Breast epithelium (tissue), 4 donors: Measurements from ENCODE around the gene FCER1G. TPM values are rescaled to one million over a fixed set of nuclear protein-coding genes. Genes with fewer than 3 reads are reported as not detected.

Experiments
- DNase-seq, 2 donors: peaks; one replicate each; pipeline ENCODE4 v3.0.0-alpha.2; 2019; ENCODE audit warnings: low spot score in 2 of 2
- H3K27ac ChIP-seq, 2 donors: fragments of 200-600 bp; sonication (generic) in 1 of 2; one replicate each; pipeline ENCODE4 v1.5.1; 2016 to 2019; ENCODE audit warnings: mild to moderate bottlenecking in 1 of 2
- H3K27me3 ChIP-seq, 2 donors: fragments of 200-600 bp; sonication (generic) in 1 of 2; one replicate each; pipeline versions ENCODE4 v1.5.1 to v1.6.0; 2017 to 2019; ENCODE audit warnings: control low read depth in 1 of 2, mild to moderate bottlenecking in 1 of 2
- H3K36me3 ChIP-seq: fragments of 200-600 bp; one replicate; pipeline ENCODE4 v1.5.1; 2019
- H3K4me1 ChIP-seq, 2 donors: fragments of 200-600 bp; sonication (generic); one replicate each; pipeline ENCODE4 v1.5.1; 2016 to 2019; ENCODE audit warnings: control low read depth in 1 of 2
- H3K4me3 ChIP-seq, 3 donors: fragments of 200-600 bp; sonication (generic); 1 replicate in 2 of 3; 2 replicates in 1 of 3; pipeline ENCODE4 v1.5.1; 2016 to 2019; ENCODE audit warnings: mild to moderate bottlenecking in 3 of 3, moderate library complexity in 2 of 3
- H3K9me3 ChIP-seq, 2 donors: fragments of 200-600 bp; sonication (generic) in 1 of 2; one replicate each; pipeline ENCODE4 v1.5.1; 2016 to 2019; ENCODE audit warnings: control low read depth in 1 of 2
- POLR2A ChIP-seq: fragments of 450-650 bp; IDR thresholded peaks from one replicate; pipeline ENCODE4 v1.6.1; 2016; ENCODE audit warnings: antibody characterized with exemption, mild to moderate bottlenecking, moderate library complexity
- POLR2AphosphoS5 ChIP-seq, 3 donors: sonication (generic); formaldehyde crosslinking; IDR thresholded peaks; one replicate each; pipeline ENCODE4 v1.6.1; 2017; ENCODE audit warnings: antibody characterized with exemption in 3 of 3
- intact Hi-C: fragments of 100-400 bp; cut with DNase I; formaldehyde crosslinking; loops from one replicate; pipeline ENCODE4 v1.15.1; 2023; ENCODE audit warnings: low total_unique reads
- total RNA-seq, 3 donors: library from RNA; depleted of rRNA; stranded (reverse); fragments of >200 nt; gene quantifications; one replicate each; pipeline ENCODE4 v1.1.0, GENCODE V29; 2016
- TF ChIP-seq, protein P1 (sequence below), 3 donors: fragments of 450-650 bp; IDR thresholded peaks; one replicate each; pipeline ENCODE4 v1.5.1; 2016 to 2017; ENCODE audit warnings: antibody characterized with exemption in 3 of 3, mild to moderate bottlenecking in 3 of 3, moderate library complexity in 3 of 3

Gene FCER1G
- total RNA-seq, 3 donors from 2014 or later, result 40.3 to 153 (median 70.1) TPM

DNA sequence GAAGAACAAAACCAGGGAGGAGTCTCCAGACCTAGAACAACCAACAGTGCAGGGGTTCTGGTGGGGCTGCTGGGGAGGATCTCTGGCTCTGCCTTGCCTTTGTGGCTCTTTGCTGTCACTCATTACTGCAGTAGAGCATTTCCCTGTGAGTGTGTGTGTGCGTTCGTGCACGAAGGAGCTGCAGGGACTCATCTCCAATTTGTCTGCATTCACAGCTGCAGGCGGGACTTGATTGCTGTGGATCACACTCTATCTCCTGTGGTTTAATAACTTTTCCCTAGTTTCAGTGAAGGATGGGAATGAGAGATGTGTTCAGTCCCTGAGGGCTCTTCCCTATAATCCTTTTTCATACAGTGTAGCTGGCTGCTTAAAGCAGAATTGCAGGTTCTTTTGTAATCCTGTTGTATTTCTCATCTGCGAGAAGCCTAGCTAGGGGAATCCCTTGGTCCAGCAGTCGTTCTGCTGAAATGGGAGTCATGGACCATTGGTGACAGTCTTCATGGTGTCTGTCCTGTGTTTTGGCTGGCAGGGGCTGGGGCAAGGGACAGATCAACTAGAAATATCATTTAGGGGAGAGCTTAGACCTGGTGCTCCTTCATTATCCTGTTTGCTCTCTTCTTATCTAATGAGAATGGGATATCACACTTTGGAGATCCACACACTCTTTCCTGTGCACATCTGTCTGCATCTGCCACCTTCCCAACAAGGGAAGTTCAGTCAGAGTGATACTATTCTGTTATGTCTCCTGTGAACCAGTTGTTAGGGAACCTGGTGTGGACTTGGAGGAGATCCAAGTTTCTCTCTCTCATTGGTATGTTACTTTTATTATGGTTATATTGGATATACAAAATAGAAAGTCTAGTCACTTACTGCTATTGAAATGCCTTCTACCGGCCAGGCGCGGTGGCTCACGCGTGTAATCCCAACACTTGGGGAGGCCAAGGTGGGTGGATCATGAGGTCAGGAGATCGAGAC, 46.5 kb downstream of the FCER1G start:
- Histone ChIP-seq H3K4me3 (no peak overlapping the region), H3K27me3 (peaks cover 0 to 16% of the 10 kb centered on the region in 2 donors), H3K4me1 (no peaks in the 10 kb centered on the region), H3K36me3 (no peaks in the 10 kb centered on the region), H3K9me3 (peaks cover 9 to 11% of the 10 kb centered on the region in 2 donors), H3K27ac (no peak overlapping the region)
- intact Hi-C loops, result no loop called here
- TF ChIP-seq POLR2A (no peak), POLR2AphosphoS5 (IDR thresholded peaks at IDR 0.05) (no peak)
- TF ChIP-seq, protein P1, sequence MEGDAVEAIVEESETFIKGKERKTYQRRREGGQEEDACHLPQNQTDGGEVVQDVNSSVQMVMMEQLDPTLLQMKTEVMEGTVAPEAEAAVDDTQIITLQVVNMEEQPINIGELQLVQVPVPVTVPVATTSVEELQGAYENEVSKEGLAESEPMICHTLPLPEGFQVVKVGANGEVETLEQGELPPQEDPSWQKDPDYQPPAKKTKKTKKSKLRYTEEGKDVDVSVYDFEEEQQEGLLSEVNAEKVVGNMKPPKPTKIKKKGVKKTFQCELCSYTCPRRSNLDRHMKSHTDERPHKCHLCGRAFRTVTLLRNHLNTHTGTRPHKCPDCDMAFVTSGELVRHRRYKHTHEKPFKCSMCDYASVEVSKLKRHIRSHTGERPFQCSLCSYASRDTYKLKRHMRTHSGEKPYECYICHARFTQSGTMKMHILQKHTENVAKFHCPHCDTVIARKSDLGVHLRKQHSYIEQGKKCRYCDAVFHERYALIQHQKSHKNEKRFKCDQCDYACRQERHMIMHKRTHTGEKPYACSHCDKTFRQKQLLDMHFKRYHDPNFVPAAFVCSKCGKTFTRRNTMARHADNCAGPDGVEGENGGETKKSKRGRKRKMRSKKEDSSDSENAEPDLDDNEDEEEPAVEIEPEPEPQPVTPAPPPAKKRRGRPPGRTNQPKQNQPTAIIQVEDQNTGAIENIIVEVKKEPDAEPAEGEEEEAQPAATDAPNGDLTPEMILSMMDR (IDR thresholded peaks at IDR 0.05), result no peak
- no peak for DNase-seq

GRCh38 chr1:161265305-161265704, 50.2 kb downstream of the FCER1G start:
- intact Hi-C loops, result no loop called here

GRCh38 chr1:161266202-161266601, 51.1 kb downstream of the FCER1G start:
- intact Hi-C loops, result no loop called here
- Histone ChIP-seq H3K9me3 (no peaks in the 10 kb centered on the region), H3K36me3 (no peaks in the 10 kb centered on the region), H3K27me3 (no peaks in the 10 kb centered on the region), H3K27ac (no peak overlapping the region), H3K4me1 (no peaks in the 10 kb centered on the region), H3K4me3 (no peak overlapping the region)
- DNase-seq, result no peak
- TF ChIP-seq, protein P1 (IDR thresholded peaks at IDR 0.05), result no peak
- TF ChIP-seq POLR2AphosphoS5 (IDR thresholded peaks at IDR 0.05), result no peak

More at GRCh38 chr1:161265305-161265704, 50.2 kb downstream of the FCER1G start:
- Histone ChIP-seq H3K27me3 (peaks cover 0 to 2% of the 10 kb centered on the region in 2 donors), H3K4me1 (no peaks in the 10 kb centered on the region), H3K9me3 (no peaks in the 10 kb centered on the region), H3K36me3 (no peaks in the 10 kb centered on the region), H3K27ac (no peak overlapping the region), H3K4me3 (no peak overlapping the region)
- TF ChIP-seq POLR2A, result no peak
- TF ChIP-seq POLR2AphosphoS5 (IDR thresholded peaks at IDR 0.05), result no peak
- TF ChIP-seq, protein P1 (IDR thresholded peaks at IDR 0.05), result no peak
- no peak for DNase-seq

- Histone ChIP-seq H3K4me1 (no peaks in the 10 kb centered on the region), H3K9me3 (no peaks in the 10 kb centered on the region), H3K4me3 (no peak overlapping the region), H3K27ac (no peak overlapping the region), H3K36me3 (no peaks in the 10 kb centered on the region), H3K27me3 (no peaks in the 10 kb centered on the region)
- no peak for TF ChIP-seq POLR2AphosphoS5 (IDR thresholded peaks at IDR 0.05)
- TF ChIP-seq, protein P1 (IDR thresholded peaks at IDR 0.05), result no peak
- no peak for TF ChIP-seq POLR2A
- intact Hi-C loops, result no loop called here
- no peak for DNase-seq
These were observed 51.7 kb downstream of the FCER1G start for GRCh38 chr1:161266836-161267235.

GRCh38 chr1:161267321-161267720, 52.2 kb downstream of the FCER1G start:
- no peak overlapping the region for H3K4me3 ChIP-seq
- intact Hi-C loops, result no loop called here
- no peak for DNase-seq
- TF ChIP-seq, protein P1 (IDR thresholded peaks at IDR 0.05), result no peak
- no peak for TF ChIP-seq POLR2AphosphoS5 (IDR thresholded peaks at IDR 0.05)
- no peak for TF ChIP-seq POLR2A
- H3K27ac ChIP-seq, result no peak overlapping the region
- H3K4me1 ChIP-seq, result no peaks in the 10 kb centered on the region
- no peaks in the 10 kb centered on the region for H3K27me3 ChIP-seq
- no peaks in the 10 kb centered on the region for H3K9me3 ChIP-seq
- no peaks in the 10 kb centered on the region for H3K36me3 ChIP-seq
